Measurements from ENCODE around the gene RNASE7.

- TF ChIP-seq, protein P1, sequence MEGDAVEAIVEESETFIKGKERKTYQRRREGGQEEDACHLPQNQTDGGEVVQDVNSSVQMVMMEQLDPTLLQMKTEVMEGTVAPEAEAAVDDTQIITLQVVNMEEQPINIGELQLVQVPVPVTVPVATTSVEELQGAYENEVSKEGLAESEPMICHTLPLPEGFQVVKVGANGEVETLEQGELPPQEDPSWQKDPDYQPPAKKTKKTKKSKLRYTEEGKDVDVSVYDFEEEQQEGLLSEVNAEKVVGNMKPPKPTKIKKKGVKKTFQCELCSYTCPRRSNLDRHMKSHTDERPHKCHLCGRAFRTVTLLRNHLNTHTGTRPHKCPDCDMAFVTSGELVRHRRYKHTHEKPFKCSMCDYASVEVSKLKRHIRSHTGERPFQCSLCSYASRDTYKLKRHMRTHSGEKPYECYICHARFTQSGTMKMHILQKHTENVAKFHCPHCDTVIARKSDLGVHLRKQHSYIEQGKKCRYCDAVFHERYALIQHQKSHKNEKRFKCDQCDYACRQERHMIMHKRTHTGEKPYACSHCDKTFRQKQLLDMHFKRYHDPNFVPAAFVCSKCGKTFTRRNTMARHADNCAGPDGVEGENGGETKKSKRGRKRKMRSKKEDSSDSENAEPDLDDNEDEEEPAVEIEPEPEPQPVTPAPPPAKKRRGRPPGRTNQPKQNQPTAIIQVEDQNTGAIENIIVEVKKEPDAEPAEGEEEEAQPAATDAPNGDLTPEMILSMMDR (IDR thresholded peaks at IDR 0.05) = no peak
- TF ChIP-seq POLR2AphosphoS5 (IDR thresholded peaks at IDR 0.05) = no peak
Measured at GRCh38 chr14:21060614-21061346, 18.6 kb downstream of the RNASE7 start.

All from suprapubic skin (tissue), 3 donors.